HG02623 (cell line): ENCODE data around the gene BTBD17.
"Not testable (repeated sequence)": the region's sequence is repeated elsewhere in the genome, so short reads cannot be mapped to it uniquely, and the experiment has no call there.

Source experiments
- ATAC-seq: cut with Tn5 transposase; IDR thresholded peaks from one replicate; pipeline ENCODE4 v1.9.1; 2021; ENCODE audit warnings: moderate library complexity; ENCODE audit not compliant: unreplicated experiment

Gene BTBD17, protein sequence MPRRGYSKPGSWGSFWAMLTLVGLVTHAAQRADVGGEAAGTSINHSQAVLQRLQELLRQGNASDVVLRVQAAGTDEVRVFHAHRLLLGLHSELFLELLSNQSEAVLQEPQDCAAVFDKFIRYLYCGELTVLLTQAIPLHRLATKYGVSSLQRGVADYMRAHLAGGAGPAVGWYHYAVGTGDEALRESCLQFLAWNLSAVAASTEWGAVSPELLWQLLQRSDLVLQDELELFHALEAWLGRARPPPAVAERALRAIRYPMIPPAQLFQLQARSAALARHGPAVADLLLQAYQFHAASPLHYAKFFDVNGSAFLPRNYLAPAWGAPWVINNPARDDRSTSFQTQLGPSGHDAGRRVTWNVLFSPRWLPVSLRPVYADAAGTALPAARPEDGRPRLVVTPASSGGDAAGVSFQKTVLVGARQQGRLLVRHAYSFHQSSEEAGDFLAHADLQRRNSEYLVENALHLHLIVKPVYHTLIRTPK

DNA sequence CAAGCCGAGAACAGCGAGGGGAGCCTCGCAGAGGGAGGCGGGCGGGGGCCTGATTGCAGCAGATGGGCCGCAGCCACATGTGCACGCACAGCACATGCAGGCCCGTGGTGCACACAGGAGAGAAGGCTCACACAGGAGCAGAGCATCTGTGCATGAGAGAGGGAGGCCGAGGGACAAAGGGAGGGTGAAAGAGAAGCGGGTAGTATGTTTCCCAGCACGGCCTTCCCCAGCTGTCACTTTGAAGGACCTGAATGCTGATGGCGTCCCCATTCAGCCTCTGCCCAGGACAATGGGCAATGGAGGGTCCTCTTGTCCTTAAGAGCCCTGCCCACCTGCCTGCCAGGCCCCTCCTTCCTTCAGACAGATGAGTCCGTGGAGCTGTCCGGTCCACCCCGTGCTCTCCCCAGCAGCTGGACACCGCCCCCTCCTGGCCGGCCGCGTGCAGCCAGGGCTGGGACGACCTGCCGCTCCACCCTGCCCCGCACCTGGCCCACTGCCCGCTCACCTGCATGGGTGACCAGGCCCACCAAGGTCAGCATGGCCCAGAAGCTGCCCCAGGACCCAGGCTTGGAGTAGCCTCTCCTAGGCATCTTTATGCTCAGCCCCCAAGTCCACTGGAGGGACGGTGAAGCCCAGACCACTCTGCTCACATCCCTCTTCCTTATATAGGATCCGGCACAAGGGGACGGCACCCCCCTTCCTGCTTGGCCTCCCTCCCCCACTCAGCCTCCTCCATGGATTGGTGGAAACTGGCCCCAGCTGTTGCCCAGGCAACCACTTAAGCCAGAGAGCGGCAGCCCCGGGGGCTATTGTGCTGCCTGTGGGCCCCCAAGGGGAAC lies at the start of gene BTBD17:
Gene BTBD17, minus strand, starts transcription at position 639 of the 839 bp plus-strand sequence. Its CDS starts 49 bp downstream, at position 590.
- ATAC-seq, result no peak

DNA sequence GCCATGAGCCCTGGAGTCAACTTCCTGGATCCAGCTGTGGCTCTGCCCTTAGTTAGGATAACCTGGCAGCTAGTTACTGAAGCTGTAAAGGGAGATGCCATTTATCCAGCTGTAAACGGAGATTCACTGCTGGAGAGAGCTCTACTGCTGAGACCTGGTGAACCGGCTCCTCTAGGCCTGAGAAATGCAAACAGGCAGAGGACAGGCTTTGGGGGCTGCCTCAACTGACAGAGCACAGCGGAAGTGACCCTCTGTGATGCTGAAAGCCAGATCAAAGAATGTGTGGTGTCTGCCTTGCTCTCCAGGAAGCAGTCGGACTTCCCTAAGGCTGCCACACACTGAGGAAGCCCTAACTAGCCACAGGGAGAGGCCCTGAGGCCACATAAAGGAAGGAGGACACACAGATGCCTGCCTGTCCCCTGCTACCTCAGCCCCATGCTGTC lies 48.4 kb upstream of the BTBD17 start:
- no peak for ATAC-seq

DNA sequence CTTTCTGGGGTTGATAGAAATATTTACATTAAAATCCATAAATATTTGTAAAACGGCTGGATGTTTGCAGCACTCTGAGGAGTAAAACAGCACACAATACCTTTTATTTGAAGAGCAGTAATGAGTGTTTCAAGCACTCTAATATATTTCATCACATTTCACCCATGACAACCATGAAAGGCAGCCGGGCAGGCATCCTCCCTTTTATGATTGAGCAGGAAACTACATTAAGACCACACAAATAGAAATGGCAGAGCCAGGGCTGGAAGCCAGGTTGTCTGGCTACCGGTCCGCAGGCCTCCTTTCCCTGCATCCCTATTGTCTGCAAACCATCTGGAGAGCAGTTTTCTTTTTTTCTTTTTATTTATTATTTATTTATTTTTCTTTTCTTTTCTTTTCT lies 47.1 kb upstream of the BTBD17 start:
- ATAC-seq, result no peak

DNA sequence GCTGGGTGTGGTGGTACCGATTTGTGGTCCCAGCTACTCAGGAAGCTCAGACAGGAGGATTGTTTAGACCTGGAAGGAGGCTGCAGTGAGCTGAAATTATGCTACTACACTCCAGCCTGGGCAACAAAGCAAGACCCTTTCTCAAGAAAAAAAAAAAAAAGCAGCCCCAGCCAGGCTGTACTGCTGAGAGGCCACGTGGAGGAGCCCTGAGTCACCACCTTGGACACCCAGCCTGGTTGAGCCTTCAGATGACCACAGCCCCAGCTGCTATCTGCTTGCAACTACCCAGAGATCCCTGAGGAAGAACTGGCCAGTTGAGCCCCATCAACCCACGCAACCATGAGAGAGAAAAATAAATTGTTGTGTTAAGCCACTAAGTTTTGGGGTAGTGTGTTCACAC lies 46.6 kb upstream of the BTBD17 start:
- ATAC-seq, result no peak

DNA sequence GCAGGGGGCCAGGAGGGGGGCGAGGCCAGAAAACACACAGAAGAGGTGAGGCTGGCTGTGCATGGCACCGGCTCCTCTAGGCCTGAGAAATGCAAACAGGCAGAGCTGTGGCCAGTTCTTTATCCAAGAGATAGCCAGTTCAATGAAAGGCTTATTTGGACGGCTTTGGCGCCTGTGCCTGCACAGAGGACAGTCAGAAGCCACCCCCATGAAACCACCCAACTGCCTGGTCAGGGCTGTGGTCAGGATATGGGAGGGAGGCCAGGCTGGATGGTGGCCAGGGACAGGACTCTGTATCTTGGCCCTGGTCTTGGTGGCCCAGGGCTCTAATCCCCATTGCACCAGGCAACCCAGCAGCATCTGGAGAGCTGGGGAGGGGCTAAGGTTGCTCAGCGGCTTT lies 45.7 kb upstream of the BTBD17 start:
- no peak for ATAC-seq

DNA sequence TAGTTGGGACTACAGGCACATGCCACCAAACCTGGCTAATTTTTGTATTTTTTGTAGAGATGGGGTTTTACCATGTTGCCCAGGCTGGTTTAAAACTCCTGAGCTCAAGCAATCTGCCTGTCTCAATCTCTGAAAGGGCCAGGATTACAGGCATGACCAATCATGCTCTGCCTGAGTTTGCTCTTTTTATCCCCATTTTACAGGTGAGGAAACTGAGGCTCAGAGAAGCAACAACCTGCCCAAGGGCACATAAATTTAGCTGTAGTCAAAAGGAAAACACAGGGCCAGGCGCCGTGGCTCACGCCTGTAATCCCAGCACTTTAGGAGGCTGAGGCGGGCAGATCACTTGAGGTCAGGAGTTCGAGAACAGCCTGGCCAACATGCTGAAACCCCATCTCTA lies 43.6 kb upstream of the BTBD17 start:
- not testable (repeated sequence) for ATAC-seq

DNA sequence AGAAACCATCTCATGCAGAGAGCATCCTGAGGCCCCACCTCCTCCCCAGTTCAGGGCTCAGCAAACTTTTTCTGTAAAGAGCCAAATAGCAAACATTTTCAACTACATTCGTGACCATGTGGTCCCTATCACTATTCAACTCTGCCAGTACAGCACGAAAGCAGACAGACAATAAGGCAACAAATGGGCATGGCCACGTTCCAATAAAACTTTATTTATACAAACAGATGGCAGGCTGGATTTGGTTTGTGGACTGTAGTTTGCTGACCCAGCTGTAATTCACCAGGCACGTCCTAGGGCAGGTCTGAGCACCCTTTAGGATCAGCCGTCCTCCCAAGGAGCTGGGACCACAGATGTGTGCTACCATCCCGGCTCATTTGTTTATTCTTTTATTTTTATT lies 43.1 kb upstream of the BTBD17 start:
- no peak for ATAC-seq

DNA sequence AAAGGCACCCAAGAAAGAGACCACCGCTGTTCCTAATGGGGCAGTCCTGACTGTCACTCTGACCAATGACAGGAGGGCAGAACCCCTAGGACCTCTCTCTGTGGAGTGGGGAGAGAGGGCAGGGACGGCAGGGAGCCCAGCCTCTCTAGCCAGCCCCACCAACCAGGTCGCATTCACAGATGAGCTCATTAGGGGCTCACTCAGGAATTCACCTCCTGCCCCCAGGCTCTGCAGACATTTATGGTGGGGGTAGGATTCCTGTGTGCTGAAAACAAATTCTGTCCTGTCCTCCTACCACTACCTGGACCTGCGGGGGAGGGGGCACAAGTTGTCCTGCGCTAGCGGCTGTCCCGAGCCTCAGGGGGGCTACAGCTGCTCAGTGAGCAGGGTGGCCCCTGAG lies 42.5 kb upstream of the BTBD17 start:
- ATAC-seq, result no peak

DNA sequence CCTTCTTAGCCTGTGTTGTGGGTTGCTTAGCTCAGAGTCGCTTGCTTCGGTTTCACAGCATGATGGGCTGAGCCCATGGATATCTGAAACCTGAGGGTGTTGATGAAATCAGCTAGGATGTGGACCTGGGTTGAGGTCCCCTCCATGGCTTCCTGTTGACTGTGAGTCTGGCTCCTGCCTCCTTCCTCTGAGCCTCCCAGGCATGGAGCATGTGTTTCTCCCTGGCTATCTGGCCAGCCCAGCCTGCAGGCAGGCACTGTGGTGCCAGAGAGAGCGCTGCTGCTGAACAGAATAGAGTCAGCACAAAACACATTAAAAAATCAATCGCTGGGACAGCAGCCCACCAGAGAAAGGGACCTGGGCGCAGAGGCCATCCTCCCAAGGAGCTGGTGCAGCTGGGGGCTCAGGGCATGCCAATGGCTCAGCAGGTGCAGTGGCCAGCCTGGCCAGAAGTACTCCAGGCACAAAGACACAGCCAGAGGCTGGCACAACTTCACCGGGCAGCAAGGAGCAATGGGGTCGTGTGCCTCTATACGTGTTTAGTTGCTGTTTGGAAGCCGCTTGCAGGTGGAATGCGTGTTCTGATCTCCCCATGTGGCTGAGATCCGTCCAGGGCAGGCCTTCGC lies 42.0 kb upstream of the BTBD17 start:
- ATAC-seq, result no peak

DNA sequence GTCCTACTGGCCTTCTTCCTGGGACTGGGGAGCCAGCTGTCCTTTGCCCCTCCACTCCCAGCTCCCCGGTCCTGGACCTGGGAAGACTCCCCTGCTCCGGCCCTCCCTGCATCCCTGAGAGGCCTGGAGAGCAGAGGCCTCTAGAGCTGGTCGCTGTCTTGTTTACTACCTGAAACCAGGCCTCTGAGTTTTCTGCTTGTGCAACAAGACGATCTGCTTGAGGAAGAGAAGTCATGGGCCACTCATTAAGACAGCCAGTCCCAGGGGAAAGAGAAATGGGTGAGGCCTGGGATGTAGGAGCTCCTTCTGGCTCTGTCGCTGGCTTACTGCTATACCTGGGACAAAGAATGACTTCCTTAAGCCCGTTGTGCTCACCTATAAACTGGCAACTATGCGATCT lies 40.4 kb upstream of the BTBD17 start:
- ATAC-seq, result no peak

DNA sequence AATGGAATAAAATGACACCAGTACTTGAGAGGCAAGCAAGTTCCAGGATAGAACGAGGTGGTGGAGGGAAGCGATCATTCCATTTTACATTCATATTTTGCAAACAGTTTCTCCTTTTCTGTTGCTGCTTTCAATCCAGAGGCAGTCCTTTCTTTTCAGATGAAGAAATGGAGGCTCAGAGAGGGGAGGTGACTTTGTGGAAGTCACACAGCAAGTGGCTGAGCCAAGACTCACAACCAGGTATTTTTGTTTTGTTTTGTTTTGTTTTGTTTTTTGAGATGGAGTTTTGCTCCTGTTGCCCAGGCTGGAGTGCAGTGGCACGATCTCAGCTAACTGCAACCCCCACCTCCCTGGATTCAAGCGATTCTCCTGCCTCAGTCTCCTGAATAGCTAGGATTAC lies 34.9 kb upstream of the BTBD17 start:
- no peak for ATAC-seq

DNA sequence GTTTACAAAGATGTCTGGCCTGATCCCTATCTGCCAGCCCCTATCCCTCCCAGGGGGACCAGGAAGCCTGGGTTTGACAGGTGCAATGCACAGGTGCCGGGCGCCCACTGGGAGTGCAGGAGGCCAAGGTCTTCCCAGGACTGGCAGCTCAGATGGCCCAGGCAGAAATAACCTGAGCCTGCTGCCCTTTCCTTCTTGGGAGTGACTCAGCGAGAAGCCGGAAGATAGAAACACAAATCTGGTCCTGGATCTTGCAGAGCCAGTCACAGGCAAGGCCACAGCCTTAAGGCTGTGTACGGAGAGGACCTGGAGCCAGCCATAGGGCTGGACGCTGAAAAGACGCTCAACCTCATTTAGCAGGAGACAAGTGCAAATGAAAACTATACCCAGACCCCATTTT lies 33.3 kb upstream of the BTBD17 start:
- ATAC-seq, result no peak

DNA sequence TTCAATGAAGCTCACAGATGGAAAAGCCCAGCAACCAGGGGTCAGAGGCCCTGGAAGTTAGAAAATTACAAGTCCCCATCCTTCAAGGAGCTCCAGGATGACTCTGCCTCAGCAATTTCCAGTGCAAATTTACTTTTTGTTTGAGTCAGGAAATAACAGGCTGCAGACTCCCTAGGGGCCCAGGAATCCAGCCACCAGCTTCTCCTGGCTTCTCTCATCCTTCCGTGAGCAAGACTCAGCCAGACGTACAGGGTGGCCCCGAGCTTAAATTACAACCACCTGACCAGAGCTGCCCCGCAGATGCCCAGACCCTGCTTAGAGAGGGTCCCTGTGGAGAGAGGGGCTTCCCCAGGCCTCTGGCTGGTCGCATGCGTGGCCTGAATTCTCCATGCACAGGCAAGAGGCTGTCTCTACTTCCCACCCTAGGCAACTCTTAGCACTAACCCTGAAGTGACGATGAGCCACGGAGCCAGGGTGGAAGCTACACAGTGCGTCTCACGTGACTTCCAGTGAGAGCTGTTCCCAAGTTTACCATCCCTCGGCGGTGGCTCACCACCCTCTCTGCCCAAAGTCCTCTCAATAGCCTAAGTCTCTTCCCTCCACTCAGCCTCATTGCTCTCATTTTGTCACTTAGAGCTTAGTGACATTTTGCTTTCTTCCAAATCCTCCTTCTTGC lies 32.7 kb upstream of the BTBD17 start:
- ATAC-seq, result no peak

DNA sequence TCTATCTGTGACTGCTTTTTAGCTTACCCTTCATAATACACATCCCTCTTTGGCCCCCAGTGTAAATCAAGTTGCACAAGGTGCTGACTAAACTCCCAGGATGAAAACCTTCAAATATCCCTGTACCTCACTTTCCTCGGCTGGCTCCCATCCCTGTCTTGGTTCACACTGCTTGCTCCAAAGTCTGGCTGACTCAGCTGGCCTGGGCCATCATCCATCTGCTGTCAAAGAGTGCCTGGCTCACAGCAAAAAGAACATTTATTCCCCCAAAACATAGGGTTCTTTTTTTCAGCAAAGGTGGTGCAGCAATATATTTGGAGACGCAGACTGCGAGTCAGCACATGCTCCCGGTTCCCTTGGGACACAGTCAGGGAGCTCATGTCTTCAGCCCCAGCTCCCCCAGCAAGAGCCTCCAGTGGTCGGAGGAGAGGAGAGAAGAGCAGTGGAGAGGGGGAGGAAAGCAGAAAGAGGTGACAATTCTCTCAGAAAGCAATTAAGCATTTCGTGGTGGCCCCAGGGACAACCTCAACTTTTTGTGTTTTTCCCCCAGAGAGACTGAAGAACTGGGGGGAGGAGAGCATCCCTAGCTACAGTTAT lies 31.8 kb upstream of the BTBD17 start:
- ATAC-seq, result no peak

DNA sequence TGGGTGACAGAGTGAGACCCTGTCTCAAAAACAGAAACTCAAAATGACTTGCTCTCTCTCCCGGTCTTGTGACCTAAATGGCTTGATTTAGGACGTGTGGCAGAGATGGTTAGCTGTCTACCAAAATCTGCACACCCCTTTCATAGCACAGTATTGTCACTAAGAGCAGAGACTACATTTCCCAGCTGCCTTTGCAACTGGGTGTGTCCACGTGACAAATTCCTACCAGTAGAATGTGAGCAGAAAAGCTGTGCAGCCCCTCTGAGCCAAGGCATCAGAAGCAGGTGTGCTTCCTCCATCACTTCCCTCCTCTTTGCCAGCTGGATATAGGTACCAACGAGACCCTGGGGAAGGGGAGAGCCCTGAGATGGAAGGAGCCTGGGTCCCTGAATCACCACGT lies 31.2 kb upstream of the BTBD17 start:
- no peak for ATAC-seq

DNA sequence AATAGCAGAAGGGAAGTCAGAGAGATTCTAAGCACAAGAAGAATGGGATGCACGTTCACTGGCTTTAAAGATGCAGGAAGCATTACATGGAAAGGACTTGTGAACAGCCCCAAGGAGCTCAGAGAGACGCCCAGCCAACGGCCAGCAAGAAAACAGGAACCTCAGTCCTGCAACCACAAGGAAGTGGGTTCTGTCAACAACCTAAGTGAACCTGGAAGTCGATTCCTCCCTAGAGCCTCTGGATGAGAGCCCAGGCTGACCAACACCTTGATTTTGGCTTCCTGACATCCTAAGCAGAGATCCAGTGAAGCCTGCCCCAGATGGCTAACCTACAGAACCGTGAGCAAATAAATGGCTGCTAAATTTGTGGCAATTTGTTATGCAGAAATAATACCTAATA lies 30.1 kb upstream of the BTBD17 start:
- ATAC-seq, result no peak

DNA sequence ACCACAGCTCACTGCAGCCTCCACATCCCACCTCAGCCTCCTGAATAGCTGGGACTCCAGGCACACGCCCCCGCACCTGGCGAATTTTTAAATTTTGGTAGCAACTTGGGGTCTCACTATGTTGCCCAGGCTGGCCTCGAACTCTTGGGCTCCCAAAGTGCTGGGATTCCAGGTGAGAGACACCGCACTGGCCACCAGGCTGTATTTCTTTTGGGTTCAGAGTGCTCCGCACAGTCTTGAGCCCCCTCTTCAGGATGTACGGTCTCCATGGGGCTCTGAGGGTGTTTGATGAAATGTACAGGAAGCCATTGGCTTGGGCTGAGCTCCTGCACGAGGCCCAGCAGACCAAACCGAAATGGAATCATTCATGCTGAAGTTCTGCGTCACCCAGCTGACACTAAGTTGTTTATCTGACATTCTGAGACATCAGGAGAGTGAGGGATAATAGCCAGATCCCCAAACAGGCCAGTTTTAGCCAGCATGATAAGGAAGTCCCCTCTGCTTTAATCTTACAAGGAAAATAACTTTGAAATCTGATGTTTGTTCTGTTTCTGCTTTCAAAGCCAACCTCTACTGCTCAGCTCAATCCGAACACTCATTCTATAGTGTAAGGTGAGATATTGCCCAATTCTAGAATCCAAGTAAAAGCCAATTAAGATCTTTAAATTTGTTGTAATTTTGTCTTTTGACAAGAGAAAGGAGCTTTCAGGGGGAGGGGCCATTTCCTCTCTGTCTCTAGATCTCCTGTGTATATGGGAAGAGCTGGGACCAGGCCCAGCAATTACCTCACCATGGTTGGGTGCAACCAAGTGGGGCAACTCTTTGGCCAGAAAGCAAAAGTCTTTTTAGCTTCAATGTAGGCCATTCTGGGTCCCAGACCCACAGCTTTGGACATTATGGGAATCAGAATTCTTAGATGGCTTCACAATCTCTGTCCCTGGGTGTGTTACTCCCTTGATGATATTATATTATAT lies 29.3 kb upstream of the BTBD17 start:
- ATAC-seq, result no peak

DNA sequence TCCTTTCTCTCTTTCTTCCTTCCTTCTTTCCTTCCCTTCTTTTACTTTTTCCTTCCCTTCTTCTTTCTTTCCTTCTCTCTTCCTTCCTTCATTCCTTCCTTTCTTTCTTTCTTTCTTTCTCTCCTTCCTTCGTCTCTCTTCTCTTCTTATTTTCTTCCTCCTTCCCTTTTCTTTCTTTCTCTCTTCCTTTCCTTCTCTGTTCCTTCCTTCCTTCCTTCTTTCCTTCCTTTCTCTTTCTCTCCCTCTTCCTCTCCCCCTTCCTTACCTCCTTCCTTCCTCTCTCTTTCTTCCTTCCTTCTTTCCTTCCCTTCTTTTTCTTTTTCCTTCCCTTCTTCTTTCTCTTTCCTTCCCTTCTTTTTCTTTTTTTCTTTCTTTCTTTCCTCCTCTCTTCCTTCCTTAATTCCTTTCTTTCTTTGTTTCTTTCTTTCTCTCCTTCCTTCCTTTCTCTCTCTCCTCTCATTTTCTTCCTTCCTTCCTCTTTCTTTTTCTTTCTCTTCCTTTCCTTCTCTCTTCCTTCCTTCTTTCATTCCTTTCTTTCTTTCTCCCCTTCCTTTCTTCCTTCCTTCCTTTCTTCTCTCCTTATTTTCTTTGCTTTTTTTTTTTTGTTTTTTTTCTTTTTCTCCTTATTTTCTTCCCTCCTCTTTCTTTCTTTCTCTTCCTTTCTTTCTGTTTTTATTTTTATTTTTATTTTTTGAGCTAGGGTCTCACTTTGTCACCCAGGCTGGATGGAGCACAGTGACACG lies 28.4 kb upstream of the BTBD17 start:
- no peak for ATAC-seq
